Lower leg skin (tissue), 4 donors: Measurements from ENCODE around the gene DHRS2. TPM values are rescaled to one million over a fixed set of nuclear protein-coding genes. Genes with fewer than 3 reads are reported as not detected.
"Not testable (repeated sequence)": the region's sequence is repeated elsewhere in the genome, so short reads cannot be mapped to it uniquely, and the experiment has no call there.

Experiments used
- DNase-seq, 2 donors: peaks; one replicate each; pipeline ENCODE4 v3.0.0-alpha.2; 2019; ENCODE audit warnings: low spot score in 2 of 2
- H3K4me3 ChIP-seq: fragments of 200-600 bp; sonication (generic); 2 replicates; pipeline ENCODE4 v1.5.1; 2017; ENCODE audit warnings: mild to moderate bottlenecking, low read depth; ENCODE audit not compliant: poor library complexity, severe bottlenecking
- POLR2A ChIP-seq, 2 donors: fragments of 450-650 bp; IDR thresholded peaks; one replicate each; pipeline ENCODE4 v1.6.1; 2016 to 2017; ENCODE audit warnings: antibody characterized with exemption in 2 of 2, mild to moderate bottlenecking in 1 of 2, moderate library complexity in 1 of 2
- WGBS, 2 donors: methylation state at CpG; one replicate each; pipeline ENCODE4 v1.1.5; 2018; 5-methylcytosine and 5-hydroxymethylcytosine counted together
- intact Hi-C: fragments of 100-400 bp; cut with DNase I; formaldehyde crosslinking; loops from one replicate; pipeline ENCODE4 v1.15.0; 2023; ENCODE audit warnings: low total_unique reads
- total RNA-seq, 4 donors: library from RNA; depleted of rRNA; stranded (reverse); fragments of >200 nt; gene quantifications; one replicate each; pipeline ENCODE4 v1.1.0, GENCODE V29; 2016
- TF ChIP-seq, protein P1 (sequence below), 3 donors: fragments of 450-650 bp; IDR thresholded peaks; one replicate each; pipeline ENCODE4 v1.5.1; 2016; ENCODE audit warnings: antibody characterized with exemption in 3 of 3, mild to moderate bottlenecking in 3 of 3, moderate library complexity in 2 of 3

The DHRS2 gene
- total RNA-seq, 4 donors from 2014 or later = 1.9 to 6.0 TPM; not detected in 2

DNA sequence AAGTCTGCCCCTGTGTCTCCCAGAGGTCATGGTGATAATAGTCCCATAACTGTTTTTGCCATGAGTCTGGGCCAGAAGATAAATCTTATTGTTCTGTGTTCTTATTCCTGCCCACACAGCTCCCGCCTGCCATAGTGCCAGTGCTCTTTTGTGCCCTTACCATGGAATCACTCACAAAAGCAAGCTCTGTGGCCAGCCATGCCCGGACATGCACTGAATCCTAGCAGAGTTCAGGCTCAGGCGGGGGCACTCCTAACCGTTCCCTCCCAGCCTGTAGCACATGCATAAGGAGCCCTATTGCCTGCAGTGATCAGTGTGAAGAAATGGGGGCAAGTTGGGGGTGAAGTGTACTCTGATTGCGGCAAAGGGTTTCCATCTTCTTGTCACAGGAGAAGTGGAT lies 33.3 kb downstream of the DHRS2 start:
- DNase-seq = no peak
- TF ChIP-seq, protein P1, sequence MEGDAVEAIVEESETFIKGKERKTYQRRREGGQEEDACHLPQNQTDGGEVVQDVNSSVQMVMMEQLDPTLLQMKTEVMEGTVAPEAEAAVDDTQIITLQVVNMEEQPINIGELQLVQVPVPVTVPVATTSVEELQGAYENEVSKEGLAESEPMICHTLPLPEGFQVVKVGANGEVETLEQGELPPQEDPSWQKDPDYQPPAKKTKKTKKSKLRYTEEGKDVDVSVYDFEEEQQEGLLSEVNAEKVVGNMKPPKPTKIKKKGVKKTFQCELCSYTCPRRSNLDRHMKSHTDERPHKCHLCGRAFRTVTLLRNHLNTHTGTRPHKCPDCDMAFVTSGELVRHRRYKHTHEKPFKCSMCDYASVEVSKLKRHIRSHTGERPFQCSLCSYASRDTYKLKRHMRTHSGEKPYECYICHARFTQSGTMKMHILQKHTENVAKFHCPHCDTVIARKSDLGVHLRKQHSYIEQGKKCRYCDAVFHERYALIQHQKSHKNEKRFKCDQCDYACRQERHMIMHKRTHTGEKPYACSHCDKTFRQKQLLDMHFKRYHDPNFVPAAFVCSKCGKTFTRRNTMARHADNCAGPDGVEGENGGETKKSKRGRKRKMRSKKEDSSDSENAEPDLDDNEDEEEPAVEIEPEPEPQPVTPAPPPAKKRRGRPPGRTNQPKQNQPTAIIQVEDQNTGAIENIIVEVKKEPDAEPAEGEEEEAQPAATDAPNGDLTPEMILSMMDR (IDR thresholded peaks at IDR 0.05) = no peak
- no peak for TF ChIP-seq POLR2A (IDR thresholded peaks at IDR 0.05)
- WGBS, 2 donors = 83 to 88% methylated on average over 5 of the region's 5 CpGs
- no peak overlapping the region for H3K4me3 ChIP-seq
- intact Hi-C loops = loop anchor here (10.0 kb wide), 1 partner anchor 235 kb away; no protein-coding TSS in a partner anchor

DNA sequence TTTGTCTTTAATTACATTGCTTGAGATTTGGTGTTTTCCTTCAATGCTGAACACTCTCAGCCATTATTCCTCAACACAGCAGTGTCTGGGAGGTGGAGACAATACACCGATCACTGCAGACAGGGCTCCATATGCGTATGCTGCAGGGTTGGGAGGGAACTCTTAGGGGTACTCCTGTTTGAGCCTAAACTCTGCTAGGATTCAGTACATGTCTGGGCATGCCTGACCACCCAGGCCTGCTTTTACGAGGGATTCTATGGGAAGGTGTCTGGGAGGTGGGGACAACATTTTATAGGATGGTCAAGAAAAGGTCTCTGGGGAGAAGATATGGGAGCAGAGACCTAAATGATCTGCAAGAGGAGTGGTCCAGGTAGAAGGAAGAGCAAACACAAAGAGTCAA lies 34.3 kb downstream of the DHRS2 start:
- H3K4me3 ChIP-seq = no peak overlapping the region
- intact Hi-C loops = no loop called here
- no peak for TF ChIP-seq POLR2A (IDR thresholded peaks at IDR 0.05)
- TF ChIP-seq, protein P1 (IDR thresholded peaks at IDR 0.05) = no peak
- 53 to 59% methylated on average over 3 of the region's 3 CpGs for WGBS, 2 donors
- DNase-seq = no peak

DNA sequence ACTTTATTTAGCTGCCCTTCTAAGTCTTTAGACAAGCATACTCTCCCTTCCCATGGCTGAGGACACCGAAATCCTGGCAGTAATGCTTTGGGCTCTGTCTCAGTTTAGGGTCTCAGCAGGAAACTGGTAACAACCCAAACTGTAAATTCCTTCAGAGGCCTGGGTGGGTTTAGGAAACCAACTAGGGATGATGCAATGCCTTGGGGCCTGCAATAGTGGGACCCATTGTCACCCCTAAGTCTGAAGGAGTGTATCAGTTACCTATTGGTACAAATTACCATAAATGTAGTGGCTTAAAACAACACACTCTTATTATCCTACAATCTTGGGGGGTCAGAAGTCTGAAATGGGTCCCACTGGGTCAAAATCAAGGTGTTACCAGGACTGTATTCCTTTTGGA lies 36.0 kb downstream of the DHRS2 start:
- no peak for DNase-seq
- intact Hi-C loops = no loop called here

DNA sequence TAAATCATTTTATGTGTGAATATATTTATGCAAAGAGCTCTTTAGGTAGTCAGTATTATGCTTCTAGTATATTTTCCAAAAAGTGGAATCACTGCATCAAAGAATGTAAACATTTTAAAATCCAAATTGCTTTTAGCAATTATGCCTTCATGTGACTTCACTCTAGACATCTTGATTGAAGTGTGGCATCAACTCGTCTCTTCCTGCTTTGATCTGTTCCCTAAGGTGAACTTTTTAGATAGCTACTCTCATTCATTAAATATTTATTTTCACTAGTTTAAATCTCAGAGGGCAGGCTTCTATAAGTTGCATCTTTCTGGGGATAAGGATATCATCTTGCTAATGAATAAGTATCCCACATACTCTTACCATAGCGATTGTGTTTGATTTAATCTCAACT lies 39.2 kb downstream of the DHRS2 start:
- no peak for DNase-seq
- no peak overlapping the region for H3K4me3 ChIP-seq
- TF ChIP-seq POLR2A (IDR thresholded peaks at IDR 0.05) = no peak
- TF ChIP-seq, protein P1 (IDR thresholded peaks at IDR 0.05) = no peak
- 37 to 50% methylated on average over 2 of the region's 2 CpGs for WGBS, 2 donors
- intact Hi-C loops = no loop called here

More for the DNA sequence above, 36.0 kb downstream of the DHRS2 start:
- no peak overlapping the region for H3K4me3 ChIP-seq
- TF ChIP-seq, protein P1 (IDR thresholded peaks at IDR 0.05) = no peak
- TF ChIP-seq POLR2A (IDR thresholded peaks at IDR 0.05) = no peak
- WGBS, 2 donors = 86 to 91% methylated on average over 1 of the region's 1 CpG

DNA sequence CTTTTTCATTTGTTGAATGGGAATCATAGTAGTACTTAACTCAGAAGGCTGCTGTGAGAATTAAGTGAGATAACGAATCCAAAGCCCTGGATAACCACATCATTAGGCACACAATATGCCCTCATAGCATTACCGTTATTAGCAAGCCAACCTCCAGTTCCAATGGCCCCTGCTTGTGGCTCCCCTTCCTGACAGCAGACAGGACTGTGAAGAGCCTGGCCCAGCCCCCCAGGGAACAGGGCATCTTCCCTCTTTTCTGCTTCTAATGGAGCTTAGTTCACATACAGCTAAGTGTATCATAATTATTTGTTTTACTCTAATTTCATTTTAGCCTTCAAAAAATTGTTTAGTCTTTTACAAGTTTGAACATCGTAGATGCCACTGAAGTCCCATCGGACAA lies 39.7 kb downstream of the DHRS2 start:
- no peak overlapping the region for H3K4me3 ChIP-seq
- WGBS, 2 donors = 74 to 86% methylated on average over 4 of the region's 4 CpGs
- intact Hi-C loops = no loop called here
- no peak for TF ChIP-seq POLR2A (IDR thresholded peaks at IDR 0.05)
- TF ChIP-seq, protein P1 (IDR thresholded peaks at IDR 0.05) = no peak
- DNase-seq = no peak

DNA sequence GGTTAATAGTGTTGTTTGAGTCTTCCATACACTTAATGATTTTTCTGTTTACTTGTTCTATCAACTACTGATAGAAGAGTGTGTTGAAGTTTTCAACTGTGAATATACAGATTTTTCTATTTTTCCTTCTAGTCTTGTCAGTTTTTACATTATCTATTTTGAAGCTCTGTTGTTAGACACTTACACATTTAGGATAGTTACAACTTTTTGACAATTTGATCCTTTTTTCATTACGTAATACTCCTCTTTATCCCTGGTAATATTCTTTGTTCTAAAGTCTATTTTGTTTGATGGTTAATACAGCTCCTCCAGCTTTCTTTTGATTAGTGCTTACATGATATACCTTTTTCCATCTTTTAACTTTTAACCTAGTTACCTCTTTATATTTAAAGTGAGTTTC lies 45.2 kb downstream of the DHRS2 start:
- no peak for TF ChIP-seq POLR2A (IDR thresholded peaks at IDR 0.05)
- TF ChIP-seq, protein P1 (IDR thresholded peaks at IDR 0.05) = no peak
- 88 to 89% methylated on average over 1 of the region's 1 CpG for WGBS, 2 donors
- intact Hi-C loops = no loop called here
- H3K4me3 ChIP-seq = no peak overlapping the region
- no peak for DNase-seq

DNA sequence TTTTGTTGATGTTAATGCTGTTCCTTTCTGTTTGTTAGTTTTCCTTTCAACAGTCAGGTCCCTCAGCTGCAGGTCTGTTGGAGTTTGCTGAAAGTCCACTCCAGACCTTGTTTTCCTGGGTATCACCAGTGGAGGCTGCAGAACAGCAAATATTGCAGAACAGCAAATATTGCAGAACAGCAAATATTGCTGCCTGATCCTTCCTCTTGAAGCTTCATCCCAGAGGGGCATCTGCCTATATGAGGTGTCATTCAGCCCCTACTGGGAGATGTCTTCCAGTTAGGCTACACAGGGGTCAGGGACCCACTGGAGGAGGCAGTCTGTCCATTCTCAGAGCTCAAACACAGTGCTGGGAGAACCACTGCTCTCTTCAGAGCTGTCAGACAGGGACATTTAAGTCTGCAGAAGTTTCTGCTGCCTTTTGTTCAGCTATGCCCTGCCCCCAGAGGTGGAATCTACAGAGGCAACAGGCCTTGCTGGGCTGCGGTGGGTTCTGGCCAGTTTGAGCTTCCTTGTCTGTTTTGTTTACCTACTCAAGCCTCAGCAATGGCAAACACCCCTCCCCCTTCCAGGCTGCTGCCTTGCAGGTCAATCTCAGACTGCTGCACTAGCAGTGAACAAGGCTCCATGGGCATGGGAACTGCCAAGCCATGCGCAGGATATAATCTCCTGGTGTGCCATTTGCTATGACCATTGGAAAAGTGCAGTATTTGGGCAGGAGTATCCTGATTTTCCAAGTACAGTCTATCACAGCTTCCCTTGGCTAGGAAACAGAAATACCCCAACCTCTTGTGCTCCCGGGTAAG lies 53.7 kb downstream of the DHRS2 start:
- DNase-seq = not testable (repeated sequence)
- WGBS, 2 donors = 83 to 95% methylated on average over 3 of the region's 3 CpGs

More for the DNA sequence above, 53.7 kb downstream of the DHRS2 start:
- intact Hi-C loops, H3K4me3 ChIP-seq: not testable (repeated sequence)
